HAP-1 (cell line): Measurements from ENCODE around the gene SIN3B.

Experiments
- DNase-seq, 2 experiments: peaks; one replicate each; pipeline ENCODE4 v3.0.0-alpha.2; 2016 to 2020; ENCODE audit warnings: low spot score in 2 of 2
- H3K27me3 ChIP-seq: fragments of 250-450 bp; sonication (Bioruptor Pico); 2 replicates; pipeline ENCODE4 v1.5.1; 2020; ENCODE audit warnings: low read depth, mild to moderate bottlenecking, moderate library complexity
- H3K36me3 ChIP-seq: fragments of 250-450 bp; sonication (Bioruptor Pico); replicated peaks from 2 replicates; pipeline ENCODE4 v1.5.1; 2020; ENCODE audit warnings: mild to moderate bottlenecking
- H3K4me1 ChIP-seq: fragments of 250-450 bp; sonication (Bioruptor Pico); 2 replicates; pipeline ENCODE4 v1.5.1; 2020; ENCODE audit warnings: mild to moderate bottlenecking
- H3K4me3 ChIP-seq: fragments of 250-450 bp; sonication (Bioruptor Pico); 2 replicates; pipeline ENCODE4 v1.5.1; 2020; ENCODE audit warnings: mild to moderate bottlenecking, moderate library complexity
- H3K9me3 ChIP-seq: fragments of 250-450 bp; sonication (Bioruptor Pico); 2 replicates; pipeline ENCODE4 v1.5.1; 2020; ENCODE audit warnings: mild to moderate bottlenecking, moderate library complexity
- in situ Hi-C: fragments of 300-500 bp; cut with MboI; formaldehyde crosslinking; loops from 3 replicates; pipeline ENCODE4 v1.14.3; 2020; ENCODE audit warnings: low sequenced_read_pairs, inconsistent platforms, mixed read lengths

Gene SIN3B

DNA sequence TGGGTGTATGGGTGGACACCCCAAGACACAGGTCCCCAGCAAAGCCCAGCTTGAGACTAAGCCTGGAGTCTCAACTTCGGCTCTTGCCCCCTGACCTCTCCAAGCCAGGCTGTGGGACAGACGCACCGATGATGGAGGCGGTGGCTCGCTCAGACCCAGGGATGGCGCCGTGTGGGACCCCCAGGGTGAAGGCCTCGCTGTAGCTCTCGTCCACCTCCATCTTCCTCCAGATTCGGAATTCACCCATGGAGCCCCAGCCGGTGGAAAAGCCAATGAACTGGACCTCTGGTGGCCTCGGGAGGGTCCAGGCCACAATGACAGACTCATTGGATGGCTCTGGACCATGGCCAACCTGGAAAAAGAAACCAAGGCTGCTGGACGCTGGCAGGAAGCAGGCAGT lies 98.7 kb downstream of the SIN3B start:
- in situ Hi-C loops: no loop called here
- no peak for DNase-seq

DNA sequence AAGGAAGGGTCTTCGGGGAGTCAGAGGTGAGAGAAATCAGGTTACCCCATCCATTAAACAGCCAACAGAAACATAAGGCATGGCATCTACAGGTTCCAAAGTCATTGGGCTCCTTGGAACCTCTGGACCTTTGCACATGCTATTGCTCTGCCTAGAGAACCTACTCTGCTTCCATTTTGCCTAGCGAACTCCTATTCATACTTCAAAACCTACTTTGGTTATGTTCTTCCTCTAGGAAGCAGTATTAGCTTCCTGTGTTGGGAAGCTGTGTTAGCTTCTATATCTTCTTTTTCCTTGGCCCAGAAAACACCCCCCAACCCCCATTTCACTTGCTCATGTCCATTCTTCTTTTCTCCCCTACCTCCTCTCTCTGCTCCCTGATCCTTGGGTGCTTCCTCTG lies 99.2 kb downstream of the SIN3B start:
- in situ Hi-C loops: no loop called here
- Histone ChIP-seq H3K4me3 (no peak overlapping the region), H3K36me3 (no peaks in the 10 kb centered on the region), H3K27me3 (no peaks in the 10 kb centered on the region), H3K9me3 (no peaks in the 10 kb centered on the region), H3K4me1 (no peaks in the 10 kb centered on the region)
- DNase-seq: no peak

More for the DNA sequence above, 98.7 kb downstream of the SIN3B start:
- Histone ChIP-seq H3K9me3 (no peaks in the 10 kb centered on the region), H3K27me3 (no peaks in the 10 kb centered on the region), H3K36me3 (no peaks in the 10 kb centered on the region), H3K4me3 (no peak overlapping the region), H3K4me1 (no peaks in the 10 kb centered on the region)

GRCh38 chr19:16928916-16929315 lies 99.7 kb downstream of the SIN3B start:
- Histone ChIP-seq H3K4me1 (no peaks in the 10 kb centered on the region), H3K4me3 (no peak overlapping the region), H3K27me3 (no peaks in the 10 kb centered on the region), H3K36me3 (no peaks in the 10 kb centered on the region), H3K9me3 (no peaks in the 10 kb centered on the region)
- in situ Hi-C loops: no loop called here
- DNase-seq: no peak
